GM23338 (cell line): ENCODE measurements around the gene ADAT1. TPM values are rescaled to one million over a fixed set of nuclear protein-coding genes. Genes with fewer than 3 reads are reported as not detected.

Experiments used
- ATAC-seq: fragments of 200-7000 bp; cut with Tn5 transposase; 3 replicates; pipeline ENCODE4 v1.9.1; 2020
- DNase-seq: peaks from one replicate; pipeline ENCODE4 v3.0.0-alpha.2; 2015; ENCODE audit warnings: low spot score
- H2AFZ ChIP-seq: fragments of 200-600 bp; sonication (generic); 2 replicates; pipeline ENCODE4 v1.8.0; 2016; ENCODE audit warnings: antibody characterized with exemption, mild to moderate bottlenecking, moderate library complexity
- H3F3A ChIP-seq: fragments of 200-600 bp; sonication (generic); replicated peaks from 2 replicates; pipeline ENCODE4 v1.8.0; 2017; ENCODE audit warnings: antibody characterized with exemption, mixed run types, low read depth
- H3K27ac ChIP-seq: fragments of 200-600 bp; sonication (generic); 2 replicates; pipeline ENCODE4 v1.6.1; 2016; ENCODE audit warnings: low read depth
- H3K27me3 ChIP-seq: fragments of 200-600 bp; sonication (generic); 2 replicates; pipeline ENCODE4 v1.8.0; 2016; ENCODE audit warnings: mild to moderate bottlenecking, mixed run types, moderate library complexity; ENCODE audit not compliant: insufficient read depth
- H3K36me3 ChIP-seq: fragments of 200-600 bp; sonication (generic); 2 replicates; pipeline ENCODE4 v1.8.0; 2016; ENCODE audit warnings: mild to moderate bottlenecking; ENCODE audit not compliant: insufficient read depth
- H3K4me1 ChIP-seq: fragments of 200-600 bp; sonication (generic); 2 replicates; pipeline ENCODE4 v1.8.0; 2016; ENCODE audit warnings: mild to moderate bottlenecking, moderate library complexity; ENCODE audit not compliant: insufficient read depth
- H3K4me2 ChIP-seq: fragments of 200-600 bp; sonication (generic); 2 replicates; pipeline ENCODE4 v1.7.1; 2017; ENCODE audit warnings: mixed run types
- H3K4me3 ChIP-seq: fragments of 200-600 bp; sonication (generic); 2 replicates; pipeline ENCODE4 v1.6.1; 2016; ENCODE audit warnings: mixed run types
- H3K79me2 ChIP-seq: fragments of 200-600 bp; sonication (generic); replicated peaks from 2 replicates; pipeline ENCODE4 v1.8.0; 2017; ENCODE audit warnings: mild to moderate bottlenecking; ENCODE audit not compliant: insufficient read depth
- H3K9me2 ChIP-seq: fragments of 200-600 bp; sonication (generic); 2 replicates; pipeline ENCODE4 v1.8.0; 2017; ENCODE audit not compliant: insufficient read depth
- H4K20me1 ChIP-seq: fragments of 200-600 bp; sonication (generic); replicated peaks from 2 replicates; pipeline ENCODE4 v1.8.0; 2017; ENCODE audit warnings: mild to moderate bottlenecking; ENCODE audit not compliant: insufficient read depth
- H3K27ac Mint-ChIP-seq: 2 replicates; pipeline ENCODE4 v1.8.0; 2020; ENCODE audit warnings: inconsistent platforms, mild to moderate bottlenecking, moderate library complexity, mixed read lengths
- H3K27me3 Mint-ChIP-seq: 3 replicates; pipeline ENCODE4 v1.8.0; 2022; ENCODE audit warnings: low read depth, mild to moderate bottlenecking, moderate library complexity, mixed read lengths, inconsistent platforms; ENCODE audit not compliant: insufficient read depth, poor library complexity
- H3K36me3 Mint-ChIP-seq: 3 replicates; pipeline ENCODE4 v1.8.0; 2021; ENCODE audit warnings: low read depth, mild to moderate bottlenecking, inconsistent platforms, moderate library complexity, mixed read lengths
- H3K4me1 Mint-ChIP-seq: 3 replicates; pipeline ENCODE4 v1.8.0; 2020; ENCODE audit warnings: mild to moderate bottlenecking, inconsistent platforms, mixed read lengths
- H3K4me3 Mint-ChIP-seq: 3 replicates; pipeline ENCODE4 v1.8.0; 2021; ENCODE audit warnings: moderate library complexity, mild to moderate bottlenecking, inconsistent platforms, mixed read lengths
- H3K9me3 Mint-ChIP-seq: 3 replicates; pipeline ENCODE4 v1.8.0; 2020; ENCODE audit warnings: moderate library complexity, mild to moderate bottlenecking, inconsistent platforms, mixed read lengths
- CTCF ChIP-seq, 2 experiments: fragments of 200-600 bp in 1 of 2; sonication (generic) in 1 of 2; conservative IDR thresholded peaks; 2 replicates each; pipeline versions ENCODE4 v1.5.1 to v1.6.1; 2016 to 2017; ENCODE audit warnings: antibody characterized with exemption in 2 of 2, low read depth in 2 of 2, mild to moderate bottlenecking in 2 of 2, moderate library complexity in 1 of 2
- EZH2 ChIP-seq: fragments of 200-600 bp; sonication (generic); IDR thresholded peaks from one replicate; pipeline ENCODE4 v1.8.0; 2017; ENCODE audit warnings: antibody characterized with exemption, mild to moderate bottlenecking, low read depth; ENCODE audit not compliant: unreplicated experiment
- EZH2phosphoT487 ChIP-seq: fragments of 200-600 bp; sonication (generic); IDR thresholded peaks from one replicate; pipeline ENCODE4 v1.8.1; 2018; ENCODE audit warnings: antibody characterized with exemption; ENCODE audit not compliant: unreplicated experiment
- POLR2AphosphoS5 ChIP-seq: IDR thresholded peaks from 2 replicates; pipeline ENCODE4 v1.6.1; 2016; ENCODE audit warnings: antibody characterized with exemption, low read depth
- REST ChIP-seq: IDR thresholded peaks from one replicate; pipeline ENCODE4 v1.6.1; 2018; ENCODE audit warnings: antibody characterized with exemption; ENCODE audit not compliant: unreplicated experiment
- STAT1 ChIP-seq: IDR thresholded peaks from one replicate; pipeline ENCODE4 v1.6.1; 2016; ENCODE audit warnings: antibody characterized with exemption; ENCODE audit not compliant: unreplicated experiment
- ZNF114 ChIP-seq: fragments of 250-450 bp; sonication (Bioruptor Pico); IDR thresholded peaks from 2 replicates; pipeline ENCODE4 v1.5.0; 2020; ENCODE audit warnings: mild to moderate bottlenecking, moderate library complexity
- ZNF331 ChIP-seq: fragments of 250-450 bp; sonication (Bioruptor Pico); IDR thresholded peaks from 2 replicates; pipeline ENCODE4 v1.5.0; 2020; ENCODE audit warnings: low read depth, mild to moderate bottlenecking, moderate library complexity
- polyA plus RNA-seq: library from polyadenylated mRNA; unstranded; fragments of >200 nt; fragmentation: Nextera tagmentation; extraction: Ambion mirVana; gene quantifications from 2 replicates; pipeline ENCODE4 v1.2.1, GENCODE V29; 2016
- total RNA-seq: library from RNA; depleted of rRNA; stranded (reverse); fragments of >200 nt; shearing (Covaris generic); gene quantifications from 2 replicates; pipeline ENCODE4 v1.2.3, GENCODE V29; 2014

The ADAT1 gene
- total and polyA plus RNA-seq, 2 experiments from 2014 or later: 17.4 to 53.6 TPM

GRCh38 chr16:75578725-75579124 is 44.4 kb downstream of the ADAT1 start (continued):
- TF ChIP-seq POLR2AphosphoS5: no peak
- TF ChIP-seq REST: no peak
- TF ChIP-seq ZNF114 (CRISPR knock-in tag): no peak

- H3K79me2 ChIP-seq: no peaks in the 10 kb centered on the region; the same call in 1 of the 2 replicates
- peaks cover 18% of the 10 kb centered on the region for H3K4me1 ChIP-seq
- H3K4me1 Mint-ChIP-seq: peaks cover 16% of the 10 kb centered on the region
- H3K27ac Mint-ChIP-seq: no peak overlapping the region
- H3K9me2 ChIP-seq: no peaks in the 10 kb centered on the region
- H3K4me2 ChIP-seq: no peak overlapping the region
- TF ChIP-seq ZNF114 (CRISPR knock-in tag) (no peak), EZH2 (no peak)
- peaks cover 26% of the 10 kb centered on the region for H4K20me1 ChIP-seq
- no peak overlapping the region for H2AFZ ChIP-seq
- ATAC-seq: no peak
- H3K9me3 Mint-ChIP-seq: no peaks in the 10 kb centered on the region
- no peak overlapping the region for H3K4me3 Mint-ChIP-seq
- no peak for DNase-seq
- H3K36me3 ChIP-seq: peaks cover 22% of the 10 kb centered on the region
- no peaks in the 10 kb centered on the region for H3K27me3 ChIP-seq
- H3K4me3 ChIP-seq: no peak overlapping the region
- H3F3A ChIP-seq: 0 out of 2 replicates have a peak, but pooled peaks cover 8% of the 10 kb centered on the region
- H3K27ac ChIP-seq: no peak overlapping the region
- H3K36me3 Mint-ChIP-seq: peaks cover 51% of the 10 kb centered on the region
- no peaks in the 10 kb centered on the region for H3K27me3 Mint-ChIP-seq
Measured at GRCh38 chr16:75578212-75578611, 44.9 kb downstream of the ADAT1 start.

GRCh38 chr16:75576384-75576811 is 46.7 kb downstream of the ADAT1 start:
- peaks cover 18% of the 10 kb centered on the region for H3K4me1 ChIP-seq
- 0 out of 2 replicates have a peak overlapping the region, but pooled peaks have one; percentile 36 for H3K27ac ChIP-seq
- H2AFZ ChIP-seq: no peak overlapping the region
- peaks cover 22% of the 10 kb centered on the region for H3K36me3 ChIP-seq
- H3K79me2 ChIP-seq: no peaks in the 10 kb centered on the region; the same call in 1 of the 2 replicates
- 0 out of 2 replicates have a peak, but pooled peaks cover 8% of the 10 kb centered on the region for H3F3A ChIP-seq
- Mint-ChIP-seq H3K27me3 (no peaks in the 10 kb centered on the region), H3K36me3 (peaks cover 63% of the 10 kb centered on the region), H3K4me3 (no peak overlapping the region), H3K4me1 (peaks cover 16% of the 10 kb centered on the region), H3K9me3 (no peaks in the 10 kb centered on the region), H3K27ac (peak overlapping the region; percentile 23)
- peaks cover 26% of the 10 kb centered on the region for H4K20me1 ChIP-seq
- ATAC-seq (no peak), DNase-seq (no peak)
- H3K4me2 ChIP-seq: peak overlapping the region; percentile 20; the same call in 1 of the 2 replicates
- H3K4me3 ChIP-seq: no peak overlapping the region
- no peaks in the 10 kb centered on the region for H3K9me2 ChIP-seq
- H3K27me3 ChIP-seq: no peaks in the 10 kb centered on the region
- no peak for TF ChIP-seq CTCF (conservative IDR thresholded peaks at IDR 0.05; ENCODE audit: low read depth in 2 of 2)
- TF ChIP-seq STAT1: no peak
- no peak for TF ChIP-seq ZNF331 (CRISPR knock-in tag)
- no peak for TF ChIP-seq EZH2phosphoT487
- no peak for TF ChIP-seq REST
